H1 (cell line): ENCODE measurements around the gene RRM1. TPM values are rescaled to one million over a fixed set of nuclear protein-coding genes. Genes with fewer than 3 reads are reported as not detected.

ENCODE experiments used
- NANOG ChIP-seq: IDR thresholded peaks from 2 replicates; pipeline ENCODE4 v1.6.1; 2011; ENCODE audit warnings: low read length, low read depth, mild to moderate bottlenecking, inconsistent platforms; ENCODE audit not compliant: insufficient read depth, poor library complexity, severe bottlenecking
- PHF8 ChIP-seq: fragments of 200-600 bp; sonication (generic); conservative IDR thresholded peaks from 2 replicates; pipeline ENCODE4 v1.7.1; 2012; ENCODE audit warnings: low read depth, mild to moderate bottlenecking, inconsistent platforms, low read length, moderate library complexity
- RNF2 ChIP-seq: fragments of 200-900, 300-1000 bp; sonication (generic); IDR thresholded peaks from 2 replicates; pipeline ENCODE4 v1.7.1; 2016; ENCODE audit warnings: borderline replicate concordance, low read depth, mild to moderate bottlenecking, antibody characterized with exemption, low read length; ENCODE audit not compliant: poor library complexity, severe bottlenecking; ENCODE audit errors: missing control alignments
- SP4 ChIP-seq: IDR thresholded peaks from 2 replicates; pipeline ENCODE4 v1.6.1; 2012; ENCODE audit warnings: low read length, inconsistent platforms
- polyA plus RNA-seq, 7 experiments: library from polyadenylated mRNA; depleted of rRNA in 3 of 7; stranded (reverse) in 5 of 7; unstranded in 2 of 7; fragments of >200 nt in 5 of 7; fragments of 200-250 nt in 2 of 7; gene quantifications; 1 replicate in 5 of 7; 2 replicates in 1 of 7; 4 replicates in 1 of 7; pipeline versions ENCODE4 v1.2.1 to v1.2.3, GENCODE V29; 2011 to 2013; ENCODE audit warnings: missing spikeins in 2 of 7, mixed read lengths in 2 of 7
- total RNA-seq: library from RNA; stranded (reverse); fragmentation: NEBNext Ultra II Directional; extraction: Animal tissue kit (Norgen Biotek cat#: 25700); gene quantifications from 2 replicates; pipeline ENCODE4 v1.2.1, GENCODE V29; 2021

The RRM1 gene
- total and polyA plus RNA-seq, 2 of the 8 experiments (the other 6 are each of a cell fraction or from before 2014, with no cell fraction given): 63.6 to 126 TPM

GRCh38 chr11:4146070-4146771 lies 51.6 kb downstream of the RRM1 start (continued):
- TF ChIP-seq NANOG: no peak
- TF ChIP-seq SP4: no peak
- no peak for TF ChIP-seq PHF8
- TF ChIP-seq RNF2: no peak
